Measurements from ENCODE around the gene ACADVL.

Gene ACADVL

DNA sequence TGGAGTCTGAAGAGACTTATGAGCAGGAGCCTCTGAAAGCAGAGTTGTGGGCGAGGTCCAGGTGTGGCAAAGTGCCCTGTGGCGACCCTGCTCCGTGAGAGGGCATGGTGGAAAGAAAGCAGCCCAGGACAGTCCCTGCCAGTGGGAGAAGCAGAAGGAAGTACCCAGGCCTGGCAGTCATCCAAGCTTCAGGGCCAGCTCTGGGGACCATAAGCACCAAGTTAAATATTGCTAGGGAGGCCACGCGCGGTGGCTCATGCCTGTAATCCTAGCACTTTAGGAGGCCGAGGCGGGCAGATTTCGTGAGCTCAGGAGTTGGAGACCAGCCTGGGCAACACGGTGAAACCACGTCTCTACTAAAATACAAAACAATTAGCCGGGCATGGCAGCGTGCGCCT lies 35.6 kb upstream of the ACADVL start:
- DNase-seq (ENCODE audit: extremely low read depth, low read depth), result no peak
- TF ChIP-seq CTCF (IDR thresholded peaks at IDR 0.05; ENCODE audit: low read depth, low read length), result no peak

- no peak for DNase-seq (ENCODE audit: extremely low read depth, low read depth)
- TF ChIP-seq CTCF (IDR thresholded peaks at IDR 0.05; ENCODE audit: low read depth, low read length), result no peak
These were observed 35.1 kb upstream of the ACADVL start for GRCh38 chr17:7184647-7185046.

- peak; percentile 3; the same call in 1 of the 2 replicates for TF ChIP-seq CTCF (IDR thresholded peaks at IDR 0.05; ENCODE audit: low read depth, low read length)
- no peak for DNase-seq (ENCODE audit: extremely low read depth, low read depth)
These were observed 33.5 kb upstream of the ACADVL start for GRCh38 chr17:7186241-7186640.

GRCh38 chr17:7190276-7190917 lies 29.3 kb upstream of the ACADVL start:
- no peak for TF ChIP-seq CTCF (IDR thresholded peaks at IDR 0.05; ENCODE audit: low read depth, low read length)
- DNase-seq (ENCODE audit: extremely low read depth, low read depth), result no peak

DNA sequence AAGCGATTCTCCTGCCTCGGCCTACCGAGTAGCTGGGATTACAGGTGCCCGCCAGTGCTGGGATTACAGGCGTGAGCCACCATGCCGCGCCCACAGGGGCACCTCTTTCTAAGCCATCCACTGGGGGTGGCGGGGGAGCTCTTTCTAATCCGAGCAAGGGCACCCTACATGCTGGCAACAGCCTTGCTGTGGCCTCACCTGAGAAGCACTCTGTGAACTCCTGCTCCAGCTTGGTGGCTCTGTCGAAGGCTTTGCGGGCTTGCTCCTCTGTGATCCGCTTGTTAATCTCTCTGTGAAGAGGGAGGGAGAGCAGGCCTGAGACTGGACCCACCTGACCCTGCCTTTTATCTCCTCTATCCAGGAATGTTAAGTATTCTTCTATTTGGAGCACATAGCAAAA lies 28.7 kb upstream of the ACADVL start:
- DNase-seq (ENCODE audit: extremely low read depth, low read depth), result no peak
- TF ChIP-seq CTCF (IDR thresholded peaks at IDR 0.05; ENCODE audit: low read depth, low read length), result no peak

DNA sequence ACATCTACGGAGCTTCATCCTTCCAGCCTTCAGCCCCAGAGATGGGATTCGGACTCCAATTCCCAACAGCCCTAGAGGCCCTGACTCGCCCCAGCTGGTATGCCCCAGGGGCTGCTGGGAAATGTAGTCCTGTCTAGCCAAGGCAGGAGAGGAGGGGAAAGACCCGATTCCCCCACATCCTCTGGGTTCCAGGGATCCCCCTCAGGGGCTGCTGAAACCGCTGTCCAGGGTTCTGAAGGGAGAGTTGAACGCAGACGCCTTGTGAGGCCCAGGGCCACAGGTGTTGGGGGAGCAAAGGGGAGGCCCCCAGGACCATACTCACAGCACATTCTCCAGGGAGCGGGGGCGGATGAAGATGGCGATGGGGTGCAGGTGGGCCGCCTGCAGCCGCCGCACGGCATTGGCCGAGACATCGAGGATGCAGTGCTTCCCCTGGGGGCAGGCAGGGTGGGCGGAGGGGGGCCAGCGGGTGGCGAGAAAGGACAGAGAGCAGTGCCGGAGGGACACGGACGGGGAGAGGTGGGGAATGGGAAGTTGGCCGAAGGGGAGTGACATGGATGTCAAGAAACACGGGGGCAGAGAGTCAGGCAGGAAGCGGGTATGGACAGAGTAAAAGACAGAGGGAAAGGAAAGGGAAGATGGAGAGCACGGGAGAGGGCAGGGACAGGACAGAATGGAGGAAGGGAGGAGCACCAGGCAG lies 28.0 kb upstream of the ACADVL start:
- no peak for DNase-seq (ENCODE audit: extremely low read depth, low read depth)
- TF ChIP-seq CTCF (IDR thresholded peaks at IDR 0.05; ENCODE audit: low read depth, low read length), result no peak

GRCh38 chr17:7192271-7192937 lies 27.3 kb upstream of the ACADVL start:
- no peak for TF ChIP-seq CTCF (IDR thresholded peaks at IDR 0.05; ENCODE audit: low read depth, low read length)
- no peak for DNase-seq (ENCODE audit: extremely low read depth, low read depth)

Data from AG09319 (cell line).